Lung (tissue), 12 donors: ENCODE measurements around the gene SLC38A7. TPM values are rescaled to one million over a fixed set of nuclear protein-coding genes. Genes with fewer than 3 reads are reported as not detected.
A peak's percentile ranks its signal among the peaks of the same experiment; 100 is the strongest.
"Not testable (repeated sequence)": the region's sequence is repeated elsewhere in the genome, so short reads cannot be mapped to it uniquely, and the experiment has no call there.

ENCODE experiments used
- ATAC-seq: fragments of 200-7000 bp; cut with Tn5 transposase; one replicate; pipeline ENCODE4 v1.9.1; 2020; ENCODE audit warnings: moderate number of reproducible peaks; ENCODE audit not compliant: insufficient read depth, low FRiP score
- DNase-seq, 3 donors: peaks; one replicate each; pipeline ENCODE4 v3.0.0-alpha.2; 2013 to 2017
- H3K27ac ChIP-seq, 2 donors: one replicate each; pipeline ENCODE4 v1.5.1; 2013; ENCODE audit warnings: mild to moderate bottlenecking in 2 of 2, moderate library complexity in 2 of 2, control low read depth in 1 of 2, inconsistent platforms in 1 of 2, low read depth in 1 of 2, low read length in 1 of 2
- H3K27me3 ChIP-seq, 3 donors: one replicate each; pipeline ENCODE4 v1.5.1; 2013; ENCODE audit warnings: low read length in 2 of 3; ENCODE audit not compliant: control insufficient read depth in 3 of 3, insufficient read depth in 3 of 3
- H3K36me3 ChIP-seq, 4 donors: one replicate each; pipeline ENCODE4 v1.5.1; 2013; ENCODE audit warnings: low read length in 4 of 4, mild to moderate bottlenecking in 1 of 4, moderate library complexity in 1 of 4; ENCODE audit not compliant: control insufficient read depth in 4 of 4, insufficient read depth in 4 of 4
- H3K4me1 ChIP-seq, 5 donors: one replicate each; pipeline ENCODE4 v1.5.1; 2013; ENCODE audit warnings: low read length in 5 of 5, mild to moderate bottlenecking in 2 of 5, moderate library complexity in 1 of 5; ENCODE audit not compliant: control insufficient read depth in 5 of 5, insufficient read depth in 5 of 5
- H3K4me3 ChIP-seq: one replicate; pipeline ENCODE4 v1.5.1; 2013; ENCODE audit warnings: mild to moderate bottlenecking, control low read depth, moderate library complexity
- H3K9ac ChIP-seq, 2 donors: one replicate each; pipeline ENCODE4 v1.5.1; 2013; ENCODE audit warnings: low read length in 2 of 2, control low read depth in 1 of 2; ENCODE audit not compliant: insufficient read depth in 1 of 2
- H3K9me3 ChIP-seq, 4 donors: one replicate each; pipeline ENCODE4 v1.5.1; 2013; ENCODE audit warnings: low read length in 3 of 4, mild to moderate bottlenecking in 1 of 4, moderate library complexity in 1 of 4; ENCODE audit not compliant: control insufficient read depth in 4 of 4, insufficient read depth in 3 of 4
- CTCF ChIP-seq: IDR thresholded peaks from 2 replicates; pipeline ENCODE4 v1.5.1; 2012; ENCODE audit warnings: mild to moderate bottlenecking; ENCODE audit errors: control extremely low read depth, extremely low read depth
- WGBS, 2 donors: extraction: QIAGEN DNeasy Blood & Tissue Kit; methylation state at CpG; one replicate each; pipeline ENCODE4 v1.1.7; 2013; 5-methylcytosine and 5-hydroxymethylcytosine counted together
- polyA plus RNA-seq, 2 donors: library from polyadenylated mRNA; stranded (reverse); fragments of 200-250 nt; gene quantifications; one replicate each; pipeline ENCODE4 v1.2.1, GENCODE V29; 2013
- total RNA-seq, 2 donors: library from RNA; depleted of rRNA in 1 of 2; stranded (reverse); fragments of >200 nt in 1 of 2; gene quantifications; one replicate each; pipeline ENCODE4 v1.2.1, GENCODE V29; 2014 to 2021
- donor health status: control.
- donor health status: control.
- donor health status: Bipolar disorder and iron deficiency.
- donor health status: healthy.
- donor health status: DM: yes; HTN: yes; CAD: no.

The SLC38A7 gene
- total and polyA plus RNA-seq, 4 donors: 11.3 to 18.2 (median 14.9) TPM

- no peak overlapping the region for H3K9ac ChIP-seq
- no peak overlapping the region for H3K4me3 ChIP-seq
- H3K9me3 ChIP-seq: no peaks in the 10 kb centered on the region
- no peaks in the 10 kb centered on the region for H3K4me1 ChIP-seq
- H3K36me3 ChIP-seq: peaks cover 0 to 38% (median 7%) of the 10 kb centered on the region in 4 donors
- DNase-seq: no peak
- ATAC-seq: no peak
- no peak overlapping the region for H3K27ac ChIP-seq
- WGBS, 2 donors: 96 to 98% methylated on average over 18 of the region's 18 CpGs
- TF ChIP-seq CTCF: no peak
- no peaks in the 10 kb centered on the region for H3K27me3 ChIP-seq
Measured at GRCh38 chr16:58670946-58671583, 13.5 kb downstream of the SLC38A7 start.

- H3K9me3 ChIP-seq: no peaks in the 10 kb centered on the region
- TF ChIP-seq CTCF: no peak
- H3K27ac ChIP-seq: no peak overlapping the region
- DNase-seq (no peak), ATAC-seq (no peak)
- H3K27me3 ChIP-seq: no peaks in the 10 kb centered on the region
- H3K4me3 ChIP-seq: no peak overlapping the region
- H3K36me3 ChIP-seq: peaks cover 0 to 32% (median 5%) of the 10 kb centered on the region in 4 donors
- H3K9ac ChIP-seq: no peak overlapping the region
- no peaks in the 10 kb centered on the region for H3K4me1 ChIP-seq
Measured at GRCh38 chr16:58670177-58670576, 14.4 kb downstream of the SLC38A7 start.

- no peak for TF ChIP-seq CTCF
- Histone ChIP-seq H3K9me3 (no peaks in the 10 kb centered on the region), H3K27ac (no peak overlapping the region), H3K9ac (no peak overlapping the region), H3K27me3 (no peaks in the 10 kb centered on the region), H3K4me3 (no peak overlapping the region), H3K36me3 (peaks cover 0 to 11% (median 5%) of the 10 kb centered on the region in 4 donors), H3K4me1 (no peaks in the 10 kb centered on the region)
- WGBS, 2 donors: 92 to 95% methylated on average over 8 of the region's 8 CpGs
- DNase-seq (no peak), ATAC-seq (no peak)
Measured at GRCh38 chr16:58665200-58665599, 19.4 kb downstream of the SLC38A7 start.

GRCh38 chr16:58661199-58661830 lies 23.3 kb downstream of the SLC38A7 start:
- Histone ChIP-seq H3K4me1 (no peaks in the 10 kb centered on the region), H3K27me3 (no peaks in the 10 kb centered on the region)
- DNase-seq: peak; percentile 45 to 80 (median 77)

GRCh38 chr16:58659911-58660310 lies 24.7 kb downstream of the SLC38A7 start:
- WGBS, 2 donors: 90 to 94% methylated on average over 11 of the region's 11 CpGs
- not testable (repeated sequence) for H3K36me3 ChIP-seq, ATAC-seq, H3K9me3 ChIP-seq, H3K27ac ChIP-seq, H3K9ac ChIP-seq, H3K4me1 ChIP-seq, H3K4me3 ChIP-seq, DNase-seq, H3K27me3 ChIP-seq

More at GRCh38 chr16:58661199-58661830, 23.3 kb downstream of the SLC38A7 start:
- Histone ChIP-seq H3K27ac (no peak overlapping the region), H3K4me3 (no peak overlapping the region), H3K36me3 (no peaks in the 10 kb centered on the region), H3K9me3 (no peaks in the 10 kb centered on the region), H3K9ac (no peak overlapping the region)
- TF ChIP-seq CTCF: peak; percentile 38
- WGBS, 2 donors: 39 to 45% methylated on average over 12 of the region's 12 CpGs
- ATAC-seq: peak; percentile 87
